Activated CD4-positive, alpha-beta T cell treated with anti-CD3 and anti-CD28 coated beads, Interleukin-2, Interleukin-4, amounts not matched to agents 100 ng/mL and 50 ng/mL, durations not matched to agents 16 hours and 8 hours (primary cell): ENCODE data around the gene STXBP2.

Experiments
- DNase-seq: peaks from one replicate; pipeline ENCODE4 v3.0.0-alpha.2; 2020; ENCODE audit warnings: low spot score

STXBP2 gene

DNA sequence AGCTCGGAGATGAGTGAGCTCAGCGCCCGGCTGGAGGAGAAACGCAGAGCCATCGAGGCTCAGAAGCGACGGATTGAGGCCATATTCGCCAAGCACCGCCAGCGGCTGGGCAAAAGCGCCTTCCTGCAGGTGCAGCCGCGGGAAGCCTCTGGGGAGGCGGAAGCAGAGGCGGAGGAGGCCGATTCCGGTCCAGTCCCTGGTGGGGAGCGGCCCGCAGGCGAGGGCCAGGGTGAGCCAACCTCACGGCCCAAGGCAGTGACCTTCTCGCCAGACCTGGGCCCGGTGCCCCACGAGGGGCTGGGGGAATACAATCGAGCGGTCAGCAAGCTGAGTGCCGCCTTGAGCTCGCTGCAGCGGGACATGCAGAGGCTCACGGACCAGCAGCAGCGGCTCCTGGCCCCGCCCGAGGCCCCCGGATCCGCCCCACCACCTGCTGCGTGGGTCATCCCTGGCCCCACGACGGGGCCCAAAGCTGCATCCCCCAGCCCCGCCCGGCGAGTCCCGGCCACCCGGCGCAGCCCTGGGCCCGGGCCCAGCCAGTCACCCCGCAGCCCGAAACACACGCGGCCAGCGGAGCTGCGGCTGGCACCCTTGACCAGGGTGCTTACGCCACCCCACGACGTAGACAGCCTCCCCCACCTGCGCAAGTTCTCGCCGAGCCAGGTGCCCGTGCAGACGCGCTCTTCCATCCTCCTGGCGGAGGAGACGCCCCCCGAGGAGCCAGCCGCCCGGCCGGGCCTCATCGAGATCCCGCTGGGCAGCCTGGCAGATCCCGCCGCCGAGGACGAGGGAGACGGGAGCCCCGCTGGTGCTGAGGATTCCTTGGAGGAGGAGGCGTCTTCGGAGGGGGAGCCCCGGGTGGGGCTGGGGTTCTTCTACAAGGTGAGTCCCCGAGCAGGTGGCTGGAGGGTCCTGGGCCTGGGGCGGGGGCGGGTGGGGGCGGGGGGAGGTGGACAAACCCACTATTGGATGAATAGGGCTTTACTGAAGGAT is 24.3 kb upstream of the STXBP2 start:
- DNase-seq, result no peak

DNA sequence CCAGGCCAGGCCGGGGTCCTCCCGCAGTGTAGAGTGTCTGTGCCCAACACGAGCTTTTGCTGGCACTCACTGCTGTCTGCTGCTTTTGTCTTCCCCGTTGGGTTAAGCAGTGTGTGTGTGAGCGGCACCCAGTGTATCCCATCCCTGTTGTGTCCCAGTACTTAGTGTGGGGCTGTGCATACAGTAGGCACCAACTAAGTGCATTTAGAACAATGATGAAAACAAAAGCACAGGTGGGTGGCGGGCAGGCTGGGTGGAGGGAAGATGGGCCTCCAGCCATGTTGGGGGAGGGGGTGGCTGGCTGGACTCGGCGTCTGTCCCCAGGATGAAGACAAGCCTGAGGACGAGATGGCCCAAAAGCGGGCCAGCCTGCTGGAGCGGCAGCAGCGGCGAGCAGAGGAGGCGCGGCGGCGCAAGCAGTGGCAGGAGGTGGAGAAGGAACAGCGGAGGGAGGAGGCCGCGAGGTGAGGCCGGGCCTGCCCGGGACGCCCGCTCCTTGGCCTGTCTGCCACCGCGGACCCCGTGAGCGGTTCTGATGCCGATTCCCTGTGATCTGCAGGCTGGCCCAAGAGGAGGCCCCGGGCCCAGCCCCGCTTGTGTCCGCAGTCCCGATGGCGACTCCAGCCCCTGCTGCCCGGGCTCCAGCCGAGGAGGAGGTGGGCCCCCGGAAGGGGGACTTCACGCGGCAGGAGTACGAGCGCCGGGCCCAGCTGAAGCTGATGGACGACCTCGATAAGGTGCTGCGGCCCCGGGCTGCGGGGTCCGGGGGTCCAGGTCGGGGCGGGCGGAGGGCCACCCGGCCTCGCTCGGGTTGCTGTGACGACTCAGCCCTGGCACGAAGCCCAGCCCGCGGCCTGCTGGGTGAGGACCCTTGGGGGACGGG is 21.8 kb upstream of the STXBP2 start:
- DNase-seq, result no peak

GRCh38 chr19:7617172-7617571 is 19.7 kb upstream of the STXBP2 start:
- DNase-seq, result no peak

DNA sequence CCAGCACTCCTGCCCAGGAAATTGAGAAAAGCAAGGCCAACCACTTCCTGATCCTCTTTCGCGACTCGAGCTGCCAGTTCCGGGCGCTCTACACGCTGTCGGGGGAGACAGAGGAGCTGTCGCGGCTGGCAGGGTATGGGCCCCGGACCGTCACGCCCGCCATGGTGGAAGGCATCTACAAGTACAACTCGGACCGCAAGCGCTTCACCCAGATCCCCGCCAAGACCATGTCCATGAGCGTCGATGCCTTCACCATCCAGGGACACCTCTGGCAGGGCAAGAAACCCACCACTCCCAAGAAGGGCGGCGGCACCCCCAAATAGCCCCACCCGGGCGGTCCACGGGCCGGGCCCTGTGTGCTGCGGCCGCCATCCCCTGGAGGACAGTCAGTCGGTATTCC is 19.2 kb upstream of the STXBP2 start:
- no peak for DNase-seq

DNA sequence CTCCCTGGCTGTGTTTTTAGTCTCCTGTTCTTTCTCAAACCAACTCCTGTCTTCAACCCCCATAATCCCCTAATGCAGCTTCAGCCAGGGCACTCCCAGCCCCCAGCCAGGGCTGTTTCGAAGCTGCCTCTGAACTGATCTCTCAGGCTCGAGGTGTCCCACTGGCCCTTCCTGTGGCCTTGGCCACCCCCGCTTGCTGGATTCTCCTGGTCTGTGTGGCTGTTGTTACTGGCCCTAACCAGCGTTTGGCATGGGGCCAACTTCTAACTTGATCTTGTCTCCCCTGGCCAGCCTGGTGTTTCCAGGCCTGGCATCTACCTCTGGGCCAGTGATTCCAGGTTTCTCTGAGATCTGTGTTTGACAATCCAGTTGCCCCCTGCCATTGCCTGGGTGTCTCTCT is 18.6 kb upstream of the STXBP2 start:
- DNase-seq, result no peak

DNA sequence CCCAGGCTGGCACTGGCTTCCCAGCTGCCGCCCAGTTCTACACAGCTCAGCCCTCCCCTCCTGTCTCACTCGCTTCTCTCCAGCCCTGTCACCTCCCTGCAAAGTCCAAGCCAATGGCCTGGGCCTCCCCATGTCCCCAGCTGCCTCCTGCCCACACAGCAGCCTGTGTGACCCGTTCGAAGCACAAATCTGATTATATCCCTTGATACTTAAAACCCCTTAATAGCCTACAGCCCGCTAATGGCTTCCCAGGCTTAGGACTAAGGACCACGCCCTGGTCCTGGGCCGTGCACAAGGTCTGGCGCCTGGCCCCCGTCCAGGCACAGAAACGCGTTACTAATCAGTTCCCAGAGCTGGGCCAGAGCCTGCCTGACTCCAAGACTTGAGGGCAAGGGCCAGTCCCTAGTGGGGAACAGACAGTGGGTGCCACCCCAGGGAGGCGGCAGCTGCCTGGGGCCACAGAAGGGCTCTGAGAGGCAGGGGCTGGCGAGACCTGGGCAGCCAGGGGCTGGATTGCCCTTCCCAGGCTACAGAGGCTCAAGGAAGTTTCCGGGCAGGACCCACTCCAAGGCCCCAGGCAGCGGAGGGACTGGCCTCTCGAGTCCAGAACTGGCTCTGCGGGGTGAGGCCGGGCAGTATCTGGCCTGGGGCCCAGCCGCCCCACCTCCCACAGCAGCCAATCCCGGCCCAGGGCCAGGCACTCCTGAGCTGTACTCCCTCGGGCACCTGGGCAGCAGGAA is 18.0 kb upstream of the STXBP2 start:
- no peak for DNase-seq

- no peak for DNase-seq
Observed at GRCh38 chr19:7619671-7620441, 17.1 kb upstream of the STXBP2 start.

GRCh38 chr19:7620442-7621412 is 16.2 kb upstream of the STXBP2 start:
- no peak for DNase-seq

GRCh38 chr19:7622933-7623685 is 13.8 kb upstream of the STXBP2 start:
- no peak for DNase-seq

GRCh38 chr19:7623725-7624603 is 12.9 kb upstream of the STXBP2 start:
- no peak for DNase-seq

GRCh38 chr19:7624810-7625209 is 12.1 kb upstream of the STXBP2 start:
- no peak for DNase-seq

- DNase-seq, result no peak
Observed at GRCh38 chr19:7625763-7626372, 11.0 kb upstream of the STXBP2 start.

DNA sequence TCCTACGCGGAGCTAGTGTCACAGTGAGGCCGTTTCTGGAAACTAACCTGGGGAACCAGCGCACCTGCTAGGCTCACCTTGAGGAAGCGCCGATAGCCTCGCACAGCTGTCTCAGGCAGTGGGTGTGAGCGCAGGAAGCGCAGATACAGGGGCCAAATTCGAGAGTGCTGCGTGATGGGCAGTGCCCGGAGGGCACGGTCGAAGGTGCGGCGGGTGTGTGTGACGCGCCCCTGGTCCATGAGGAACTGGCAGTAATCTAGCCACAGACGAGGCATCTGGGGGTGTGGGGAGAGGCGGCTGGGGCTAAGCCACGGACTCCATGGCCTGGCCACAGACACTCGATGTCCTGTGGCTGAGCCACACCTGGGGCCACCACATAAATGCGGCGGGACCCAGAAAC is 9.7 kb upstream of the STXBP2 start:
- no peak for DNase-seq

- no peak for DNase-seq
Observed at GRCh38 chr19:7628589-7629311, 8.2 kb upstream of the STXBP2 start.

- DNase-seq, result peak; percentile 98
Observed at GRCh38 chr19:7629347-7630054, 7.4 kb upstream of the STXBP2 start, which contains the start of the genes PET100 and XAB2. TSS of gene PET100 (plus strand) at chr19:7629793. CDS start at chr19:7629834, 41 bp downstream. TSS of gene XAB2 (minus strand) at chr19:7629545. CDS start at chr19:7629527, 18 bp downstream.

GRCh38 chr19:7631577-7631976 is 5.3 kb upstream of the STXBP2 start:
- no peak for DNase-seq
